GM19043 (cell line): ENCODE measurements around the gene RBMX2.
A peak's percentile ranks its signal among the peaks of the same experiment; 100 is the strongest.
"Not testable (repeated sequence)": the region's sequence is repeated elsewhere in the genome, so short reads cannot be mapped to it uniquely, and the experiment has no call there.

ENCODE experiments used
- ATAC-seq: cut with Tn5 transposase; IDR thresholded peaks from one replicate; pipeline ENCODE4 v1.9.1; 2021; ENCODE audit warnings: low read depth; ENCODE audit not compliant: unreplicated experiment

Gene RBMX2, protein sequence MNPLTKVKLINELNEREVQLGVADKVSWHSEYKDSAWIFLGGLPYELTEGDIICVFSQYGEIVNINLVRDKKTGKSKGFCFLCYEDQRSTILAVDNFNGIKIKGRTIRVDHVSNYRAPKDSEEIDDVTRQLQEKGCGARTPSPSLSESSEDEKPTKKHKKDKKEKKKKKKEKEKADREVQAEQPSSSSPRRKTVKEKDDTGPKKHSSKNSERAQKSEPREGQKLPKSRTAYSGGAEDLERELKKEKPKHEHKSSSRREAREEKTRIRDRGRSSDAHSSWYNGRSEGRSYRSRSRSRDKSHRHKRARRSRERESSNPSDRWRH

DNA sequence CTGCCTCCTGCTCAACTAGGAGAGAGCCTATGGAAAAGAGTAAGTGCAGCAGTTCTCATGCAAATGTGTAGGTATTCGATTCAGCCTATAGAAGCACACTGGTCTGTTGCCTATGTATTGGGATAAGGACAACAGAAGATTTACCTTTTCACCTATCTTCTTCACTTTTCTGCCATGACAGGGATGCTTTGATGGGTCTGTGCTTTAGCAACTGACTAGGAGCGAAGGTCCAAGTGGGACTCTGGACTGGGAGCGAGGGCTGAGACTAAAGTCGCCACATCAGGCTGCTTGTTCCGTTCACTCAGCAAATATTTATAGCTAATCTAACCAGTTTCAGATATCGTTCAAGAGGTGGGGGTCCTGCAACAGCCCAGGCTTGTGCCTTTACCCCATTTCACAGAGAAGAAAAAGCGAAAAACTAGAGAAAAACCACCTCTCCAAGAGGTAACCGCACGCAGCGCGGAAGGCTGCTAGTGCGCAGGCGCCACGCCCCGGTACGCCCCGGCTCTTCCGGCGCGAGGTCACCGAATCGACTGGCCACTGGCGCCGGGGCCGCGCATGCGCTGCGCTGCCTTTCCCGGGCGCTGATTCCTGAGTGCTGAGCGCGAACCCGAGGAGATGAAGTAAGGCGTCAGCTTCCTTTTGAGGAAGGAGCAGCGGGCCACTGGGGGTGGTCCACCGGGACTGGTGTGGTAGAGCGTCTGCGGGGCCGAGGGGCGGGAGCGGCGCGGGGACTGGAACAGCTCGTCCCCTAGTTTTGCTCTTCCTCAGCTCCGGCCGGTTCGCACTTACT, at the start of gene RBMX2:
Gene RBMX2 (plus strand): TSS at position 573 of the 793 bp plus-strand sequence. CDS start 46 bp downstream, at position 619.
- peak; percentile 97 for ATAC-seq

GRCh38 chrX:130352050-130352449, 49.7 kb upstream of the RBMX2 start:
- not testable (repeated sequence) for ATAC-seq

GRCh38 chrX:130376077-130376476, 25.7 kb upstream of the RBMX2 start:
- no peak for ATAC-seq

DNA sequence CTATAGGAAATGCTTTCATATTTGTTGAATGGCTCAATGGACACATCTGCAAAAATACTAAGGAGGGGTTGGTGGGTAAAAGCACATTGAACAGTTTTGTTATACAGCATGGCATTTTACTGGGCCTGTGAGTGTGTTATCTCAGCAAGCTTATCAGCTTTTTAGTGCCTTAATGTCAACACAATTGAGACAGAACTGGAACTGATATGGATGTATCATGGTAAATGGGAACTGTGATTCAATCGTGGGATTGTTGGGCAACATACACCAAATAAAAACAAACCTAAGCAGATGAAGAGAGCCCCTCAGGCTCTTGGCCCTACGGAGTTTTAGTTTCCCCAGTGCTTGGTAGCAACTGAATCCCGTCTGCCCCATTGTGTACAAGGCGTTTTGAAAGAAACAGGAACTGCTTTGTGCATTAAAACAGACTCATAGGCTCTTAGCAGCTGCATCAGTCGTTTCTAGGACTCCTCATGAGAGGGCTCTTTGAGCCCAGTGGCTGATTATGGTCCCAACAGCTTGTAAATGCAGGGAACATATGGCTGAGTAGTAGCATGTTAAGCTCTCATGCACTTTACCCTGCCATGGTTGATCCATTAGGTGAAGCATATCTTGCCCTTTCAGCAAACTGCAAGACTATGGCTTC, 23.6 kb upstream of the RBMX2 start:
- ATAC-seq, result no peak

DNA sequence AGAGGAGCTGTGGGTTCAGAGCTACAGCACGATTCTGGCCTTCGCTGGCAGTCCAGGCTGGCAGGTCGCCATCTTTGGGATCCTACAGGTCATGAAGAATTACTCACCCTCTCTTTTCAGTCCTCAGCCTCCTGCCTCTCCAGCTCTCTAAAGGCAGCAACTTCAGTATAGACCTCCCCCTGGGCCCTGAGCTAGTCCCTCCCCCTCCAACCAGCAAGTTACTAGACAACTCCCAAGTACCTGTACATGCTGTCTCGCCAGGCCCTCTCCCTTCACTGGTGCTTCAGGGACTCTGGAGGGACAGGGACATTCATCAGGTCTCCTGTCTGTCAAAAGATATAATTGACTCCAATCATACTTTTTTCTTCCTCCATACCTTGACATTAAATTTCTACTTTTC, 16.3 kb upstream of the RBMX2 start, which contains the start of gene GPR119:
Gene GPR119 (minus strand): TSS at position 155 of the 400 bp plus-strand sequence. CDS start 227 bp downstream, outside the sequence.
- ATAC-seq, result no peak

DNA sequence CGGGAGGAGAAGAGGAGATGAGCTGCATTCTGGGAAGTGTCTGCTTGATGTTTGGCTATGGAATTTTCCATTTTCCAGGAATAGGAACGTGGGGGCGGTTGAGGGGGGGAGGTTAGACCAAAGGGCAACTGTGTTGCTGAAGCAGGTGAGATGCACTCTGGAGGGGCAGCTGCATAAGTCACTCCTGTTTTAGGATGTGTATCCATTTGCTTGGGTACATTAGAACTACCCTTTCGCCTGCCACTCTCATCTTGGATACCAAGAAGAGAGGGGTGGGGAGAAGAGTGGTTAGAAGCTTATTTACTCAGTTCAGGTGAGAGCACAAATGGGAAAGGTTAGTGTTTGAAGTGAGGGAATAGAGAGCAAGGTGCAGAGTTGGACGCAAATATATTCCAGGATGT, 15.4 kb upstream of the RBMX2 start:
- ATAC-seq, result no peak

DNA sequence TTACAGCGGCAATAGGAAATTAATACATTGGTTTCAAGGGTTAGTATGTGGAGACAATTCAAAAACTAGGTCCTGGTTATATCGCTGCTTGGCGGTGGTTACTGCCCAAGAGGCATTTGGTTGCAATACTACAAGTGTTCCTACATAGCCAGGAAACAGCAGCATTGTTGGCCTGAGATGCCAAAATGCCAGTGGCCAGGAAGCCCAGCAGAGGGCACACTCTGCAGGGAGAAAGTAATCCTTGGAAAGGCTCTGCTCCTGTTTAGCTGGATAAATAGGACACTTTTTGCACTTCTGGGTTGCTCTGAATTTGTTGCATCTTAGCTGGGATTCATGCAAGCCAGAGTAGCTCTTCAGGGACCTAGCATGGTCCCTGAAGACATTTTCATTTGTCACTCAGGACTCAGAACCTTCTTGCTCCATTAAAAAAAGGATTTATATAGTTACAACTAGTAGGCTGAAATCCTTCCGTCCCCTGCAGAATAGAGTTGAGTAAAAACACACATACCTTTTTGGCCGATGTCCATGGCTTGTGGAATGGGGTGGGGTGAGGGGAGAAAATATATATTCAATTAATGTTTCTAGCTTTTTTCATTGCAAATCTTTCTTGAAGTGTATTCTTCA, 8.2 kb upstream of the RBMX2 start:
- ATAC-seq, result no peak

- no peak for ATAC-seq
Observed at GRCh38 chrX:130395341-130395740, 6.4 kb upstream of the RBMX2 start.

GRCh38 chrX:130402208-130402684, 459 bp downstream of the RBMX2 start:
- ATAC-seq, result peak; percentile 5

GRCh38 chrX:130413415-130413814, 11.6 kb downstream of the RBMX2 start:
- ATAC-seq, result no peak

DNA sequence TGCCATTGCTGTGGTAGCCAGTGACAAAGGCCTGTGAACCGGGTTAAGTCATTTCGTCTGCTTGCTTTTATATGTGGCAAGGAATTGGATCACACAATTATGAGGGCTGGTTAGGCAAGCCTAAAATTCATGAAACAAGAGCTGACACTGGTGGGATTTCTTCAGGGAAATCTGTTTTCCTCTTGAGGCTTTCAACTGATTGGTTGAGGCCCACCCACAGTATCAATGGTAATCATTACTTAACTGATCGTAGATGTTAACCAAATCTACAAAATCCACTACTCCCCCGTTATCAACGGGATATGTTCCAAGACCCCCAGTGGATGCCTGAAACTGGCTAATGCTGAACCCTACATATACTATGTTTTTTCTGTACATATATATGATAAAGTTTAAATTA, 13.0 kb downstream of the RBMX2 start:
- no peak for ATAC-seq

GRCh38 chrX:130415201-130415600, 13.4 kb downstream of the RBMX2 start:
- no peak for ATAC-seq

DNA sequence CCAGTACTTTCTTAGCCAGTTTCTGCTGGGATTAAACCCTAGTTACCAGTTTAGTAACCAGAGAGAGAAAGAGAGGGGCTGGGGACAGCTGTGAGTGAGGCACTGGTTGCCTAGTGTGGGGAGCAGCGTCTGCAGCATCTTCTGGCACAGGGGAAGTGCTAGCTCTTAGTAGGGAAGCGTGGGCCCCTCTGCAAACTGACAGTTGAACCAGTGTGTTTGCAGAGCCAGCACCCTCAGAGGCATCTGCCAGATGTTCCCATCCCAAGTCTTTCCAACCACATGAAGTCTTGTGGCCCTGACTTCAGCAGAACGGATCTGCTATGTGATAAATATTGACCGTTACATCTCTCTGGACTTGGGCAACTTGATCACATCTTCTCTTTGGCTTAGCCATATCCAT, 15.0 kb downstream of the RBMX2 start:
- no peak for ATAC-seq

- ATAC-seq, result peak; percentile 37
Observed at GRCh38 chrX:130418066-130418465, 16.3 kb downstream of the RBMX2 start.

DNA sequence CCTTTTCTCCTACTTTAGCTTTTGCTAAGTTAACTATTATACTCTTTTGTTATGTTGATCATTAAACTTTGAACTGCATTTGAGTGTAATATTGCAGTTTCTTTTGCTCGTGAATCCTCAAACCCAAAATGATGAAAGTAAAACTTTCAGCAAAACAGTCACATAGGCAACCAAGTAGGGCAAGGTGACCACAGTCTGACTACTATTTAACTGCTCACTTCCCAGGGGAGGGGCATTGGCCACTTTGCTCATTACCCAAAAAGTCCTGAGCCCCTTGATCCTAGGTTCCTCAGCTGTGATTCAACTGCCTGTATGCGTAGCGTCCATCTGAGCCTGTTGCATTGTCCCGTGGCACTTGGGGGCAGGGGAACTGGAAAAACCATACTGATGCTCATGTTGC, 17.0 kb downstream of the RBMX2 start:
- peak; percentile 54 for ATAC-seq

DNA sequence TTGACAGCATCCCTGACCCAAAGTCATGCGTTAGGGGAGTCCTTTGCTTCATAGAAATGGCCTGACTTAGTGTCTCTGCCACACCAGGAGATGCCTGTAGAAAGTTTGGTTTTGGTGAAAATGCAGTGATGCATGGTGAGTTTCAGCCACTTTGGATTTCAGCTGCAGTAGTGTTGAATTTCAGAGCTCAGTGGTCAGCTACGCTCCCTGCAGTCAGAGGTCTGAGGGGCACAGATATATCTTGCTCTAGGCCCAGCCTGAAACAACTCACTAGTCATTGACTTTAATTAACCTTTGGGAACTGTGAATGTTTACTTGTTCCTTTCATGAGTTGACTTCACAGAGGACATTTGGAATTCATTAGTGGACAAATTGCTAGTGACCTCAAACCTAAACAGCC, 17.5 kb downstream of the RBMX2 start:
- ATAC-seq, result peak; percentile 44

- no peak for ATAC-seq
Observed at GRCh38 chrX:130426531-130426930, 24.7 kb downstream of the RBMX2 start.

GRCh38 chrX:130429236-130429635, 27.4 kb downstream of the RBMX2 start:
- ATAC-seq, result not testable (repeated sequence)

DNA sequence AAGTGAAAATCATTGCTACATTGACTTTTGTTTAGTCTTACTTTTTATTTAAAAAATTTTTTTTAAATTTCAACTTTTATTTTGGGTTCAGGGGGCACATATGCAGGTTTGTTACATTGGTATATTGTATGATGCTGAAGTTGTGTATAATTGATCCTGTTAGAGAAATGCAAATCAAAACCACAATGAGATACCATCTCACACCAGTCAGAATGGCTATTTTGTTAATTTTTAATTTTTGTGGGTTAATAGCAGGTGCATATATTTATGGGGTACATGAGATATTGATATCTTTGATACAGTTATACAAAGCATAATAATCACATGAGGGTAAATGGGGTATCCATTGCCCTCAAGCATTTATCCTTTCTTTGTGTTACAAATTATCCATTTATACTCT, 34.1 kb downstream of the RBMX2 start:
- no peak for ATAC-seq

GRCh38 chrX:130437996-130438395, 36.2 kb downstream of the RBMX2 start:
- not testable (repeated sequence) for ATAC-seq

DNA sequence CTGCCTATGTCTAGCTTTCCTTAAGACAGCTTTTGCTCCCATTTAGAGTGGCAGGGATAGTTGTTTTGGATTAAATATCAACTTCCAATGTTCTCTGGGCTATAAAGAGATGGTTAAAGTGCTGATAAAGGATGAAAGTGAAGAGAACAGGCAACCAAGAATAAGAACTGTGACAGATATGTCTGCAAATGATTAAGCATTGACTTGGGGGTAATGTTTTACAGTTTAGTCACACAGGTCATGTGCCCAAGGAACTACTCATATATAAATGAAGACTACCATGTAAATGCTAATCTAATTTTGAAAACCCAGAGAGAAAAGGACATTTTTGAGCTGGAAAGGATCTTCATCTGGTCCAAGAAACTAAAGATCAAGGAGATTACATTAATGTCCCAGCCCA, 42.1 kb downstream of the RBMX2 start:
- ATAC-seq, result no peak
